Embryonic facial prominence (tissue), 1 donor: ENCODE results near the gene TMEM132D.

Source experiments
- DNase-seq: peaks from one replicate; pipeline ENCODE4 v3.0.0-alpha.2; 2016; ENCODE audit errors: extremely low spot score

TMEM132D gene

GRCh38 chr12:129538137-129538536 is 365.7 kb downstream of the TMEM132D start:
- no peak for DNase-seq

DNA sequence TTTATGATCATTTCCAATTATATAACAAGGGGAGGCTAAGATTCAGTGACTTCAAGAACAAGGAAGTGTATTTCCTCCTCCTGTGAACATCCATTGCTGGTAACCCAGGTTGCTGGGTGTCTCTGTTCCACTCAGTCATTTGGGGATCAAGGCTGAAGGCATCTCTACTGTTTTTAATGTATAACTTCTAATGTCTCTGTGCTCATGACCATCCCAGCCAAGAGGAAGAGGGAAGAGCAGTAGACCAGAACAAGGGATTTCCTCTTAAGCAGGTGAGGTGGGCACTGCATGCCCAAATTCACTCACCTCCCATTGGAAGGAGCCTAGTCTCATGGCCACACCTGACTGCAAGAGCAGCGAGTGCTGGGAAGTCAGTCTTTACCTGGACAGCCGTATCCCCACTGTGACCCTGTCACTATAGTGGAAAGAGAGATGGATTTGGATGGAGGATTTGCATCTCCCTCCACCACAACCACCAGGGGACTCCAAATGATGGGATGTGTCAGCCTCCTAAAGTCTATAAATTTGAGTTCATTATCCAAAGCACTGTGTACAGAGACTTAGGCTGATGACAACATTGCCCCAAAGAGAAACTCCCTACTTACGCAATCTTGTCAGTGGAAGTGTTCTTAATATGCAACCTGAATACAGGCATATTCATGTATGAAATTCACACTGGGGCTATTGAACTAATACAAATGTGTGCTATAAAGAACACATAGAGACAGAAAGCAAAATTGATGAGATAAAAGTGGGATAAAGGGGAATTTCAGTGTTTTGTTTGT is 368.7 kb downstream of the TMEM132D start:
- no peak for DNase-seq

DNA sequence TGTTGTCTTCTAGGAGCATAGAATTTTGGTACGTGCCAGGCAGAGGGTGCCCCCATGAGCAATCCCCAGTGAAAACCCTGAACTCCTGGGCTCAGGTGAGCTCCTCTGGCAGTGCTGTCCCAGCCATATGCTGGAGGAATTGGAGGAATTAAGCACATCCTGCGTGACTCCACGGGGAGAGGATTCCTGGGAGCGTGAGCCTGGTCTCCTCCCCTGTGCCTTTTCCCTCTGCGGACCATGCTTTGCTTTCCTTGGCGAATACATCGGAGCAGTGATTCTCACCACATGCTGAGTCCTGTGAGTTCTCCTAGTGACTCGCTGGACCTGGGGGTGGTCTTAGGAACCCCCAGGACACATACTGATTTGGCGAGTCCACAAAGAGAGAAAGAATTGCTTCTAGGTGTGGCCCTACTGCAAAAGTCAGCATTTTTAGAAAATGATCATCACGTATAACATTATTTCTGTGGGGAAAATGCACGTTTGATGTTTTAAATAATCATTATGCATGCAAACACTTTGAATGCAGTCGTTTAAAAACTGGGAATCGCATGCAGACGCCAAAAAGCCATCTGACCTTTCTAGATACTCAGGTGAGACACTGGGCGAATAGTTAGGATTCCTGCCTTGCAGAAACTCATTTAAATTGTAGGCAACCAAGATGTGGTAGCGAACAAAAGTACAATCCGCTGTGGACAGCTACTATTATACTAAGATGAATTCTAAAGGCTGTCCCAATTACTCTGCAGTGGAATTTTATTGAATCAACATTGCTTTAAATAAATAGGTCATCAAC is 370.9 kb downstream of the TMEM132D start:
- no peak for DNase-seq

- no peak for DNase-seq
Measured at GRCh38 chr12:129532082-129532481, 371.7 kb downstream of the TMEM132D start.

DNA sequence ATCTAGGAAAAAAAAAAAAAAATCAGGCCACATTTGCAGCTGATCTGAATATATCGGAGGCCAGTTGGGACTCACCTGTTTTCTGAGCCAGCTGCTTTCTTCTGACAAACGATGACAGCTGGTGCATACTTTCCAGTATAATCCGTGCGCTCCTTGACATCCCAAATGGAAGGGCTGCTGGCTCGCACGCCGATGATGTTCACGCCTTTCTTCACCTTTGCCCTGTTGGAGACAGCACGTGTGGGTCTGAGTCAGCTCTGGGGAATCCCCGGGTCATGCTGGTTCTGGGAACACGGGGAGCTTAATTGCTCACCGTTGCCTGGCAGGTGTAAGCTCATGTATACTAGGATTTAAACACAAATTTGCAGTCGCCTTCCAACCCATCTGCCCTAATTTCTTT is 372.8 kb downstream of the TMEM132D start:
- DNase-seq = no peak

GRCh38 chr12:129530517-129530916 is 373.3 kb downstream of the TMEM132D start:
- DNase-seq = no peak

GRCh38 chr12:129527506-129527905 is 376.3 kb downstream of the TMEM132D start:
- no peak for DNase-seq

DNA sequence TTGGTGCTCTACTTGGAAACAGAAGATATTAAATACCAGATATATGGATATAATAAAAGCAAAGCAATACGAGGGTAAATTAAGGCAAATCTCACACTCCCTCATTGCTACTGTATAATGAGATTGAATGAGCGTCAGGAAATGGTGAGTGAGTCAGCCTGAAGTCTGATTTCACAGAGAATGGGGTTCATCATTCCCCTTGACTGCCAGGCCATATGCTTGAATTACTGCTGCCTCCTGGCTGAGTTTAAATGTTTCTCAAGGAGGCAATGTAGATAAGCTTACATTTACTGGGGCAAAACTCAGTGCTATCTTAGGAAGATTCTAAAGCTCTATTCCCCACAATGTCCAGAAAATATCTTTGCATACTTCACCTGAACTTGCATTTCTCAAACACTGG is 380.2 kb downstream of the TMEM132D start:
- no peak for DNase-seq

GRCh38 chr12:129520739-129521138 is 383.1 kb downstream of the TMEM132D start:
- DNase-seq = no peak

DNA sequence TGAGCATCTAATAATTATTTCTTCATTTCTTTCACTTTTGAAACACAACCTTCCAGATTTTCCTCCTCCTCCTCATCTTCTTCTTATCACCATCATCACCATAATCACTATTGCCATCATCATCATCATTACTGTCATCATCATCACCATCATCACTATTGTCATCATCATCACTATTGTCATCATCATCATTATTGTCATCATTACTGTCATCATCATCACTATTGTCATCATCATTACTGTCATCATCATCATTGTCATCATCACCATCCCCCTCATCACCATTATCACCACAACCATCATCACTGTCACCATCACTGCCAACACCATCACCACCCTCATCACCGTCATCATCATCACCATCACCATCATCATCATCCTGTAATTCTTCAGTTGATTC is 400.0 kb downstream of the TMEM132D start:
- DNase-seq = no peak

DNA sequence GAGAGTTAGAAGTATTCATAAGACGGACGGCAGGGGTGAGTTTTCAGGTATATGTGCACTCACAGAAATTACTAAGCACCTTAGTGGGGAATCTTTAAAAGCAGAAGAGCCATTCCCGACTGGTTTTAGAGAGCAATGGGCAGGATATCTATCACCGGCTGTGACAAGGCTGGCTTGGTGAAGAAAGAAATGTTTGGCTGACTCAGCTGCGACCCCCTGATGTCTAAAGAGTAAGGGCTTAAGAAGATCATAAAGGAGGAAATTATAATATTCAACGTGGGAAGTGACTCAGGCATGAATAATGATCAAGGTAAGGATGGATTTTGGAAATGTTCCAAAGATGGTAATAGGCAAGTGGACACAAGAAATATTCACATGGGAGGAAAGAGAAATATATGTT is 407.6 kb downstream of the TMEM132D start:
- DNase-seq = no peak

- DNase-seq = no peak
Measured at GRCh38 chr12:129494766-129495165, 409.1 kb downstream of the TMEM132D start.

- DNase-seq = no peak
Measured at GRCh38 chr12:129494260-129494659, 409.6 kb downstream of the TMEM132D start.

GRCh38 chr12:129489100-129489676 is 414.6 kb downstream of the TMEM132D start:
- DNase-seq = no peak

GRCh38 chr12:129486931-129487330 is 416.9 kb downstream of the TMEM132D start:
- DNase-seq = no peak

- DNase-seq = no peak
Measured at GRCh38 chr12:129483111-129483893, 420.5 kb downstream of the TMEM132D start.

- no peak for DNase-seq
Measured at GRCh38 chr12:129481921-129482320, 421.9 kb downstream of the TMEM132D start.

DNA sequence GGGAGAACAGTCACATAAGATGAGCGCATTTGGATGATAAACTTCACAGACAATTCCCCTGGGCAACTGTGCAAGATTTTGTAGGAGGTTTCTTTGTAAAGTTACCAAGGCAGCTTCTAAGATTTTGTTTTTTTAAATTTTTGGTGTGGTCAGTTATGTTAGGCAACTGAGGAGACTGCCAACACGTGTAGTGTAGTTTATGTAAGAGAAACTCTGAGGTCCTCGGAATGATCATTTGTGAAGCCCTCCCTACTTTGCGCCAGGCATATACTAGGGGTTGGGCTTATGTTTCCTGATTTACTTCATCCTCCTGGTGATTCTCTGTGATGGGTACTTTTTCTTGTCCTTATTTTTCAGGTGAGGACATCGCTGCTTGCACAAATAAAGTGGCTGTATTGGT is 433.6 kb downstream of the TMEM132D start:
- no peak for DNase-seq

GRCh38 chr12:129467726-129468125 is 436.1 kb downstream of the TMEM132D start:
- no peak for DNase-seq

DNA sequence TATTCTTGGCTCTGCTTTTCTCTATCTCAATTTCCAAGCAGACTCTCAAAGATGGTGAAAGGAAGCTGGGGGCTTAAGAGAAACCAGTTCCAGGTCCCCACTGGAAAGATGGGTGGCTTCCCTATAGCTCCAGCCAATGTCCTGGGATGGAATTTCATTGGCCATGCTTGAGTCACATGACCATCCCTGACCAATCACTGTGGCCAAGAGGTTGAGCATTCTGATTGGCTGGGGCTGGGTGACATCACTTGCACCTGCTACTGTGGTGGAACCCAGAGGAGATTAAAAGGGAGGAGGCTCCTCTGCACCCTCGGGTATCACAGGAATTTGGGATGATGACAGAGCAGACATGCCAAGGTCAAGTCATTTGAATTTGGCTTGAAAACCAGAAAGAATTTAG is 436.5 kb downstream of the TMEM132D start:
- no peak for DNase-seq

GRCh38 chr12:129466499-129466898 is 437.3 kb downstream of the TMEM132D start:
- DNase-seq = no peak

DNA sequence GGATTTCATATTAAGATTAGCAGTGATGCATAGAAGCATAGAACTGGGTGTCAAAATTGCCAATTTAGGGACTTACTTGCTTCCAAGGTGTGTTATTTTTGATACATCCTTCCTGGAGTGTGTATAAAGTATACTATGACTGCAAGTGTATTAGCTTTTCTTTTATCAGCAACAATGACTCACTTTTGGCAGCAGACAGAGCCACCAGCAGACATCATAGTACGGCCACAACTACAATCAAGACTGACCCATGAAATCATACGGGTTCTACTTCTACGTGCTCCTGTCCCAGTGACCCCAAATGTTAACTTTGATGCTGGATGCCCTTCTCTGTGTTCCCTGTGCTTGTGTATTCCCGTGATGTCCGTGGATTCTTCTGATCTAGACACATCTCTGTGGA is 443.9 kb downstream of the TMEM132D start:
- DNase-seq = no peak
